IMR-90 (cell line): ENCODE results near the gene RERE. TPM values are rescaled to one million over a fixed set of nuclear protein-coding genes. Genes with fewer than 3 reads are reported as not detected.

ENCODE experiments used
- ATAC-seq: fragments of 200-7000 bp; cut with Tn5 transposase; 2 replicates; pipeline ENCODE4 v1.9.1; 2020; ENCODE audit warnings: low read depth, mild to moderate bottlenecking, moderate library complexity
- BruUV-seq: library from RNA; stranded (reverse); fragments of 400-500 nt; replicated peaks from 2 replicates; lab custom pipeline; 2021; lab: Mats Ljungman, UMichigan
- CTCF ChIA-PET: fragments of 300-600 bp; formaldehyde crosslinking; extraction: SDS; loops from one replicate; lab custom pipeline; 2021; ENCODE audit warnings: antibody characterized with exemption; lab: Yijun Ruan, JAX
- POLR2A ChIA-PET: fragments of 300-600 bp; sonication (Branson Sonifier 250); formaldehyde crosslinking; loops from one replicate; lab custom pipeline; 2022; ENCODE audit warnings: antibody characterized with exemption; ENCODE audit not compliant: unreplicated experiment; lab: Charles Lee
- DNase-seq: peaks from one replicate; pipeline ENCODE4 v3.0.0; 2013
- H2AFZ ChIP-seq: replicated peaks from 2 replicates; pipeline ENCODE3; 2013; ENCODE audit warnings: low read length, mild to moderate bottlenecking; ENCODE audit not compliant: poor library complexity
- H2AK5ac ChIP-seq: 2 replicates; pipeline ENCODE4 v1.6.1; 2013; ENCODE audit warnings: low read depth, low read length, inconsistent platforms
- H2AK9ac ChIP-seq: replicated peaks from 2 replicates; pipeline ENCODE3; 2013; ENCODE audit warnings: mild to moderate bottlenecking, low read depth, low read length, moderate library complexity; ENCODE audit not compliant: poor library complexity
- H2BK120ac ChIP-seq: 2 replicates; pipeline ENCODE4 v1.6.1; 2013; ENCODE audit warnings: low read depth, low read length, inconsistent platforms
- H2BK15ac ChIP-seq: 3 replicates; pipeline ENCODE4 v1.6.1; 2013; ENCODE audit warnings: low read depth, low read length, inconsistent platforms
- H2BK20ac ChIP-seq: 2 replicates; pipeline ENCODE4 v1.6.1; 2013; ENCODE audit warnings: low read depth, mild to moderate bottlenecking, inconsistent platforms, low read length, moderate library complexity
- H2BK5ac ChIP-seq: 2 replicates; pipeline ENCODE4 v1.6.1; 2013; ENCODE audit warnings: mild to moderate bottlenecking, low read depth, low read length, inconsistent platforms; ENCODE audit not compliant: poor library complexity, severe bottlenecking
- H3K14ac ChIP-seq: replicated peaks from 2 replicates; pipeline ENCODE4 v1.6.1; 2013; ENCODE audit warnings: low read depth, low read length, inconsistent platforms
- H3K18ac ChIP-seq: 2 replicates; pipeline ENCODE4 v1.6.1; 2013; ENCODE audit warnings: low read depth, low read length, control low read depth
- H3K23ac ChIP-seq: 2 replicates; pipeline ENCODE4 v1.6.1; 2013; ENCODE audit warnings: low read depth, low read length, inconsistent platforms
- H3K27ac ChIP-seq: 2 replicates; pipeline ENCODE4 v1.5.1; 2013; ENCODE audit warnings: mild to moderate bottlenecking, control low read depth, low read length; ENCODE audit not compliant: insufficient read depth
- H3K27me3 ChIP-seq: 2 replicates; pipeline ENCODE4 v1.6.1; 2013; ENCODE audit warnings: low read length; ENCODE audit not compliant: control insufficient read depth, insufficient read depth
- H3K36me3 ChIP-seq: 2 replicates; pipeline ENCODE4 v1.6.1; 2013; ENCODE audit warnings: low read length, mixed read lengths; ENCODE audit not compliant: control insufficient read depth, insufficient read depth
- H3K4ac ChIP-seq: 2 replicates; pipeline ENCODE4 v1.6.1; 2013; ENCODE audit warnings: low read depth, low read length, inconsistent platforms
- H3K4me1 ChIP-seq: 2 replicates; pipeline ENCODE4 v1.6.1; 2013; ENCODE audit warnings: low read length, mixed read lengths; ENCODE audit not compliant: control insufficient read depth, insufficient read depth
- H3K4me2 ChIP-seq: 2 replicates; pipeline ENCODE4 v1.6.1; 2013; ENCODE audit warnings: low read depth, mild to moderate bottlenecking, control low read depth, low read length, moderate library complexity
- H3K4me3 ChIP-seq: 2 replicates; pipeline ENCODE4 v1.5.1; 2013; ENCODE audit warnings: low read depth, mild to moderate bottlenecking, control low read depth, low read length, moderate library complexity; ENCODE audit not compliant: insufficient read depth
- H3K56ac ChIP-seq: 2 replicates; pipeline ENCODE4 v1.6.1; 2013; ENCODE audit warnings: low read length, inconsistent platforms; ENCODE audit not compliant: insufficient read depth; ENCODE audit errors: extremely low read depth
- H3K79me1 ChIP-seq, 2 experiments: 2 replicates each; pipeline ENCODE4 v1.6.1; 2013; ENCODE audit warnings: low read length in 2 of 2, inconsistent platforms in 1 of 2, low read depth in 1 of 2
- H3K9ac ChIP-seq: 2 replicates; pipeline ENCODE4 v1.6.1; 2013; ENCODE audit warnings: low read depth, low read length, control low read depth
- H3K9me1 ChIP-seq: 2 replicates; pipeline ENCODE4 v1.6.1; 2013; ENCODE audit warnings: low read length, inconsistent platforms; ENCODE audit not compliant: insufficient read depth
- H3K9me3 ChIP-seq: 2 replicates; pipeline ENCODE4 v1.6.1; 2013; ENCODE audit warnings: low read length; ENCODE audit not compliant: control insufficient read depth, insufficient read depth
- H4K20me1 ChIP-seq: 2 replicates; pipeline ENCODE4 v1.6.1; 2013; ENCODE audit warnings: low read length, inconsistent platforms; ENCODE audit not compliant: insufficient read depth
- H4K5ac ChIP-seq: 2 replicates; pipeline ENCODE4 v1.6.1; 2013; ENCODE audit warnings: mild to moderate bottlenecking, low read depth, low read length, control low read depth
- H4K8ac ChIP-seq, 2 experiments: 2 replicates each; pipeline ENCODE4 v1.6.1; 2013; ENCODE audit warnings: low read depth in 2 of 2, low read length in 2 of 2, control low read depth in 1 of 2, inconsistent platforms in 1 of 2
- H4K91ac ChIP-seq: 2 replicates; pipeline ENCODE4 v1.6.1; 2013; ENCODE audit warnings: low read depth, low read length, inconsistent platforms; ENCODE audit not compliant: insufficient read depth
- BHLHE40 ChIP-seq: fragments of 150-350 bp; IDR thresholded peaks from 2 replicates; pipeline ENCODE4 v1.6.1; 2016; ENCODE audit warnings: mild to moderate bottlenecking, low read depth, low read length
- CEBPB ChIP-seq: IDR thresholded peaks from 2 replicates; pipeline ENCODE4 v1.6.1; 2012; ENCODE audit warnings: low read depth, low read length, improper control_type of control experiment
- CHD1 ChIP-seq: IDR thresholded peaks from 2 replicates; pipeline ENCODE4 v1.6.1; 2012; ENCODE audit warnings: low read depth, low read length, improper control_type of control experiment
- CTCF ChIP-seq: conservative IDR thresholded peaks from 2 replicates; pipeline ENCODE4 v1.5.1; 2012; ENCODE audit warnings: mild to moderate bottlenecking, low read depth, low read length, improper control_type of control experiment
- ELK1 ChIP-seq: fragments of 150-350 bp; IDR thresholded peaks from 2 replicates; pipeline ENCODE4 v1.6.1; 2016; ENCODE audit warnings: low read depth, mild to moderate bottlenecking, low read length, moderate library complexity, borderline replicate concordance
- FOS ChIP-seq: fragments of 150-350 bp; IDR thresholded peaks from 2 replicates; pipeline ENCODE4 v1.6.1; 2016; ENCODE audit warnings: low read depth, low read length
- MAFK ChIP-seq: IDR thresholded peaks from 2 replicates; pipeline ENCODE4 v1.6.1; 2012; ENCODE audit warnings: low read depth, low read length, improper control_type of control experiment
- MAZ ChIP-seq: IDR thresholded peaks from 2 replicates; pipeline ENCODE4 v1.6.1; 2012; ENCODE audit warnings: low read depth, mild to moderate bottlenecking, low read length, improper control_type of control experiment, moderate library complexity, borderline replicate concordance
- MXI1 ChIP-seq: IDR thresholded peaks from 2 replicates; pipeline ENCODE4 v1.6.1; 2012; ENCODE audit warnings: low read depth, mild to moderate bottlenecking, low read length, moderate library complexity, borderline replicate concordance
- NFE2L2 ChIP-seq: fragments of 150-350 bp; IDR thresholded peaks from 2 replicates; pipeline ENCODE4 v1.6.1; 2016; ENCODE audit warnings: low read depth, mild to moderate bottlenecking, low read length
- POLR2A ChIP-seq: IDR thresholded peaks from 2 replicates; pipeline ENCODE4 v1.6.1; 2012; ENCODE audit warnings: mild to moderate bottlenecking, low read depth, low read length
- RAD21 ChIP-seq: IDR thresholded peaks from 2 replicates; pipeline ENCODE4 v1.6.1; 2012; ENCODE audit warnings: low read length, improper control_type of control experiment
- RCOR1 ChIP-seq: IDR thresholded peaks from 2 replicates; pipeline ENCODE4 v1.6.1; 2012; ENCODE audit warnings: mild to moderate bottlenecking, low read length, improper control_type of control experiment; ENCODE audit not compliant: insufficient replicate concordance
- RFX5 ChIP-seq: IDR thresholded peaks from 2 replicates; pipeline ENCODE4 v1.8.0; 2012; ENCODE audit warnings: low read depth, mild to moderate bottlenecking, low read length, moderate library complexity
- SMC3 ChIP-seq: fragments of 150-350 bp; IDR thresholded peaks from 2 replicates; pipeline ENCODE4 v1.6.1; 2016; ENCODE audit warnings: low read depth, mild to moderate bottlenecking, antibody characterized with exemption, low read length, moderate library complexity
- USF2 ChIP-seq: fragments of 150-350 bp; IDR thresholded peaks from 2 replicates; pipeline ENCODE4 v1.6.1; 2017; ENCODE audit warnings: mild to moderate bottlenecking, antibody characterized with exemption, low read length, low read depth
- WGBS, 2 experiments: methylation state at CpG; one replicate each; pipeline versions ENCODE4 v1.1.5 to v1.1.7; 2013; ENCODE audit warnings: missing lambda C conversion rate in 2 of 2; ENCODE audit not compliant: insufficient read length in 1 of 2; ENCODE audit errors: extremely low coverage in 2 of 2; 5-methylcytosine and 5-hydroxymethylcytosine counted together
- dilution Hi-C: fragments of 300-500 bp; cut with HindIII; formaldehyde crosslinking; loops from one replicate; pipeline ENCODE4 v1.14.3; 2018; ENCODE audit warnings: low sequenced_read_pairs; ENCODE audit not compliant: unreplicated experiment
- in situ Hi-C: fragments of 300-500 bp; cut with MboI; formaldehyde crosslinking; loops from 3 replicates; pipeline ENCODE4 v1.14.3; 2019; ENCODE audit warnings: low sequenced_read_pairs, inconsistent platforms, mixed read lengths
- intact Hi-C: fragments of 100-400 bp; cut with micrococcal nuclease; formaldehyde crosslinking; loops from 2 replicates; pipeline ENCODE4 v1.10.0; 2022
- polyA plus RNA-seq, 3 experiments: library from polyadenylated mRNA; depleted of rRNA; stranded (reverse); fragments of >200 nt; gene quantifications; 2 replicates each; pipeline ENCODE4 v1.2.3, GENCODE V29; 2012; ENCODE audit warnings: low replicate concordance in 1 of 3
- total RNA-seq: library from RNA; depleted of rRNA; stranded (reverse); fragments of >200 nt; gene quantifications from 2 replicates; pipeline ENCODE4 v1.2.3, GENCODE V29; 2012

RERE gene
- total and polyA plus RNA-seq, 2 of the 4 experiments (the other 2 are of a cell fraction): 11.5 to 25.1 TPM

- no peak overlapping the region for H3K4me3 ChIP-seq
- no peaks in the 10 kb centered on the region for H4K20me1 ChIP-seq
- H3K4me2 ChIP-seq: no peak overlapping the region
- H2BK20ac ChIP-seq: no peak overlapping the region
- ChIA-PET POLR2A (no interaction called here), CTCF (no interaction called here)
- no peaks in the 10 kb centered on the region for H3K79me1 ChIP-seq
- no peak overlapping the region for H3K23ac ChIP-seq
- no peak overlapping the region for H2AFZ ChIP-seq
- H4K91ac ChIP-seq: no peak overlapping the region
- in situ Hi-C loops: no loop called here
- H2BK5ac ChIP-seq: no peak overlapping the region
- dilution Hi-C loops: no loop called here
- H4K8ac ChIP-seq: no peak overlapping the region
- no peaks in the 10 kb centered on the region for H3K27me3 ChIP-seq
- no peak overlapping the region for H2AK5ac ChIP-seq
- no peak overlapping the region for H3K4ac ChIP-seq
- no peak overlapping the region for H2BK15ac ChIP-seq
- BruUV-seq: no TSS peak
- H3K18ac ChIP-seq: no peak overlapping the region
- H3K9me3 ChIP-seq: no peaks in the 10 kb centered on the region
- H2BK120ac ChIP-seq: no peak overlapping the region
- H3K4me1 ChIP-seq: no peaks in the 10 kb centered on the region
- no peak overlapping the region for H2AK9ac ChIP-seq
- H3K56ac ChIP-seq: no peak overlapping the region
- peaks cover 14% of the 10 kb centered on the region; the same call in 1 of the 2 replicates for H3K36me3 ChIP-seq
- peaks cover 2% of the 10 kb centered on the region; the same call in 1 of the 2 replicates for H3K9me1 ChIP-seq
- H4K5ac ChIP-seq: no peak overlapping the region
- TF ChIP-seq RAD21 (no peak), CHD1 (no peak), MAFK (no peak), MXI1 (no peak), POLR2A (no peak), CTCF (no peak), ELK1 (no peak), USF2 (no peak), CEBPB (no peak), RFX5 (no peak), SMC3 (no peak), FOS (no peak), BHLHE40 (no peak), MAZ (no peak), NFE2L2 (no peak), RCOR1 (no peak)
- intact Hi-C loops: no loop called here
- no peak for DNase-seq
- ATAC-seq: no peak
- 98% methylated on average over 13 of the region's 27 CpGs; no CpG with 5 or more reads in 1 of the 2 experiments for WGBS, 2 experiments
- H3K27ac ChIP-seq: no peak overlapping the region
- H3K9ac ChIP-seq: no peak overlapping the region
- no peak overlapping the region for H3K14ac ChIP-seq
Measured at GRCh38 chr1:8335246-8335645, 482.2 kb downstream of the RERE start.
